ENCODE measurements around the gene EPB41. TPM values are rescaled to one million over a fixed set of nuclear protein-coding genes. Genes with fewer than 3 reads are reported as not detected.

EPB41 gene
- total and polyA plus RNA-seq, 9 of the 15 experiments (the other 6 are each of a cell fraction or from before 2014, with no cell fraction given), result 3.7 to 213 (median 141) TPM

- no TSS peak for BruUV-seq (replicated peaks)
- no peak overlapping the region for H3K4me3 ChIP-seq
- in situ Hi-C loops (cut with MboI) (no loop called here), intact Hi-C loops (cut with micrococcal nuclease) (no loop called here)
- H2AFZ ChIP-seq (ENCODE audit: low read depth, low read length), result peak overlapping the region; percentile 60
- POLR2A ChIA-PET, result interaction anchor here (0.6 to 1.2 kb wide), 6 partner anchors 8 to 17 kb away, joined by 3 to 5 read pairs (median 4); no protein-coding TSS in a partner anchor
- DNase-seq (ENCODE audit: extremely low read depth in 1 of 4, low spot score in 3 of 4), result peak in 2 of 4 experiments; percentile 53 to 54
- no peaks in the 10 kb centered on the region for H4K20me1 ChIP-seq (replicated peaks; ENCODE audit: control insufficient read depth, insufficient read depth, low read length)
- no peak for ATAC-seq
- TF ChIP-seq FOXP4 (CRISPR knock-in tag; IDR thresholded peaks at IDR 0.05; ENCODE audit: borderline replicate concordance) (no peak), ZBTB33 (CRISPR knock-in tag; IDR thresholded peaks at IDR 0.05) (peak; percentile 67), PHF20 (IDR thresholded peaks at IDR 0.05; ENCODE audit: partially characterized antibody) (no peak)
- H3K27ac ChIP-seq (ENCODE audit: extremely low read depth, low read depth, low read length), result no peak overlapping the region
- peaks cover 5 to 19% of the 10 kb centered on the region in 2 experiments for H3K4me1 ChIP-seq (replicated peaks in 1 of 2; ENCODE audit: control insufficient read depth in 2 of 2, insufficient read depth in 2 of 2, low read length in 2 of 2)
- no peak overlapping the region for H3K4me2 ChIP-seq (ENCODE audit: insufficient read depth, low read length)
- peak overlapping the region in 1 of 2 experiments; percentile 69; a peak in 1 of 4 replicates for H3K9ac ChIP-seq (ENCODE audit: insufficient read depth in 1 of 2, low read depth in 2 of 2, low read length in 2 of 2)
- FAIRE-seq, result no peak
- no peaks in the 10 kb centered on the region for H3K9me3 ChIP-seq (replicated peaks; ENCODE audit: control insufficient read depth, insufficient read depth, low read depth, low read length)
- WGBS (ENCODE audit: insufficient coverage, low coverage, missing lambda C conversion rate), result 61% methylated on average over 54 of the region's 55 CpGs
- CTCF ChIA-PET (ENCODE audit: low intra/inter-chr PET ratio), result no interaction called here
- no peaks in the 10 kb centered on the region for H3K9me1 ChIP-seq (ENCODE audit: control insufficient read depth, insufficient read depth, low read length)
- no peaks in the 10 kb centered on the region for H3K79me2 ChIP-seq (ENCODE audit: control insufficient read depth, insufficient read depth, low read length)
- no peaks in the 10 kb centered on the region for H3K27me3 ChIP-seq (ENCODE audit: control insufficient read depth in 2 of 2, insufficient read depth in 2 of 2, low read length in 2 of 2)
- no peaks in the 10 kb centered on the region for H3K36me3 ChIP-seq (ENCODE audit: control insufficient read depth, insufficient read depth, low read length)
These were observed 219.7 kb downstream of the EPB41 start for GRCh38 chr1:29133861-29134694.
